GF-D8 (cell line): ENCODE data around the gene IST1.
"Not testable (repeated sequence)": the region's sequence is repeated elsewhere in the genome, so short reads cannot be mapped to it uniquely, and the experiment has no call there.

ENCODE experiments used
- DNase-seq: peaks from one replicate; lab custom pipeline; 2025; lab: John Stamatoyannopoulos, UW

The IST1 gene

DNA sequence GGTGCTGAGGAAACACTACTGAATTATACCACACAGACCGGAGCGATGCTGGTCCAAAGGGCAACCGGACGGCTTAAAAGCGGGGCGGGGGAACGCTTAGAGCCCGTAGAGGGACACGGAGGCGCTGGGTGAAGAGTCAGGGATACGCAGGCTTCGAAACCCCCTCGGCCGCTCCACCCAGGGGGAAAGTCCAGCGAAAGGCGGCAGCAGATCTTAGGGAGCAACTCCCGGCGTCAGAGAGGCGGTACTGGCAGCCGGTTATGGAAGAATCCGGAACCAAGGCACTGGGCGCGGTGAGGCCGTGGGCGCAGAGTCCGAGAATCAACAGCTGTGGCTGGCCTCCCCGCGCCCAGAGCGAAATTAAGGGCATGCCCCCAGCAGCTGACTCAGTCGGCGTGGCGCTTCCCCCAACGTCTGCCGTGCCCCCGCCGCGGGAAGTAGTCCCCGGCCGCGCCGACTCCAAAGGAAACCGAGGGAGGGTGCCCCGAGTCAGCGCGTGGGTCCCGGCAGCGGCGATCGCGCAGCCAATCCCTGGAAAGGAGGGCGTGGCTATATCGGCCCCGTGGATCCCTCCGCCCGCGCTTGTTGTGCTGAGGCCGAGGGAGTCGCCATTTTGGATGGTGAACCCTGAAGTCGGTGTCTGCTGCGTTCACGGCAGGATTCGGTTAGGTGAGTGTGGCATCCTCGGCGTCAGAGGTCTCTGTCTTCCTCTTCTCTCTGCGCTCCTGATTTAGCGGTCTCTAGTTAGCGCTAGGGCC is at the start of gene IST1:
Gene IST1 (plus strand): TSS at position 611 of the 758 bp plus-strand sequence. CDS start 20,110 bp downstream, outside the sequence.
- peak; percentile 85 for DNase-seq

DNA sequence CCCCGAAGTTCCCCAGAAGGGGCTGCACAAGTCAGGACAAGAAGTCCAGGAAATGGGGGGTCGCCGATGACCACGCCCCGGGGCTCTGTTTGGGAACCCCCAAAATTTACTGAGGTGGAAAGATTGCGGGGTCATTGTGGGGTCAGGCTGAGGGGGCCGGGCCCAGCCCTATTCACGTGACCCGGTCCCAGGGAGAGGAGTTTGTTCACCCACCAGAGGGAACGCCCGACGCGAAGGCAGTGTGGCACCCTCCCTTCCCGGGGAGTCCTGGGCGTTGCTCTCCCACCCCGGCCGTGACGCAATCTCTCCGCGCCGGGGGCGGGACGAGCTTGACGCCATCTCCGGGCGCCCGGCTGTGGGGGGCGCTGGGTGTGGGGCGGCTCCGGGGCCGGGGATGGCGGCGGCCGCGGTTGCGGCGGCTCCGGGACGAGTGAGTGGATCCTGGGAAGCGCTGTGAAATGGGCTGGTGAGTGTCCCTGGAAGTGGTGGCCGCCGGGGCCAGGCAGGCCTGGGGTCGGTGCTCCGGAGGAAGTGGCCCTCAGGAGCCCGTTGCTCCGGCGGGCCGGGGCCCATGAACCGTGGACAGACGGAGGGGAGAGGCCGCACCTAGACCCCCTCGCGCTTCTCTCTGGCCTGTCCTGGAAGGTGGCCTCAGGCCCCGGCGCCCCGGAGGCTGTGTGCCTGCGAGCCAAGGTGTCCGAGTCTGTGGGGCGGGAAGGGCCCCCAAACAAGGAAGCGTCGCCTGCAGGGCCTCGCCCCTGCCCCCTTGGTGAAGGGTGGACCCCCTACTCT is 49.5 kb upstream of the IST1 start, which contains the start of gene ATXN1L:
Gene ATXN1L (plus strand): TSS at position 338 of the 792 bp plus-strand sequence. CDS start 3,765 bp downstream, outside the sequence.
- DNase-seq, result peak; percentile 68

DNA sequence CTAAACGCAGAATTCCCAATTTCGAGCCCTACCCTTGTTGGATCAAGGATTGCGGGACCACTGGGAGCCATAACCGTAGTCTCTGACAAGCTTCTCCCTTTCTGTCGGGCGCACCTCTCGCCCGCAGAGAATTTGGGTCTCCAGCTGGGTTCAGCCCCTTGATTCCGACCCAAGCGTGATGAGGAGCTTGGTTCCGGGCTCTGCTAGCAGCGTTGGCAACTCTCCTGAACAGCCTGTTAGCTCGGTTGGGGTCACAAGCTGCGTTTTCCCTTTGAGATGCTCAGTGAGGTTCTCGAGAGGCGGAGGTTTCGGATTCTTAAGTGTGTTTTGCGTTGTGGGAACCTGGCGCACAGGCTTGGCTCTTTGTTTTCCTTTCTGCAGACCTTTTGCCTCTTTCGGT is 48.9 kb upstream of the IST1 start:
- DNase-seq, result no peak

DNA sequence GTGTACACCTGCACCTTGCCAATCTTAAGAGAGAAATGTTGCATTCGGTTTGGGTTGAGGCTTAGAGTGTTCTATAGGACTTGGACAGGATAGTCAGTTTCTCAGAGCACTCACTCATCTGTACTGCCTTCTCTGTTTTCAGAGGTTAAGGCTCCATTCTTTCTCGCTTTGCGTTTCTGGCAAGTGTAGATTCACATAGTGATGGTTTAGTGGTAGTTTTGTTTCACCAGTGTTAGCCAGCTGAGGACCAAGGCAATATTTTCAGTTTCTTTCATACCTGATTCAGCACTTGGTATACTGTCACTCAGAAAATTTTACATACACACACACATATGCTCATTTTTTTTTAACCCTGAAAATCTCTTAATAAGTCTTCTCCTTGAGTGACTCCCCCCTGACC is 48.2 kb upstream of the IST1 start:
- DNase-seq, result no peak

DNA sequence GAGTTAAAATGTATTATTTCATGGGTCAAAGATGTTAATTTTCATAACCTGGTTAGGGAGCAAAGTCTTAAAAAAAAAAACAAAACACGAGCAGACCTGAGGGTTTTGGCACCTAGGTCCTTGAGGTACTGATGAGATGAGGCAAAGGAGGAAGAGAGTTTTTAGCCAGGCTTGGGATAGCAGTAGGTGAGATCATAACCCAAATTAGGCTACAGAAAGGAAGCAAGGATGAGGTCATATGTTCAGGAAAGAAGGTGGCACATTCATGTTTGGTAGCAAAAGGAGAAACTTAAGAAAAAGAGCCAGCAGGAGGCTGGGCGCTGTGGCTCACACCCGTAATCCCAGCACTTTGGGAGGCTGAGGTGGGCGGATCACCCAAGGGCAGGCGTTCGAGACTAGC is 46.7 kb upstream of the IST1 start:
- DNase-seq, result no peak

DNA sequence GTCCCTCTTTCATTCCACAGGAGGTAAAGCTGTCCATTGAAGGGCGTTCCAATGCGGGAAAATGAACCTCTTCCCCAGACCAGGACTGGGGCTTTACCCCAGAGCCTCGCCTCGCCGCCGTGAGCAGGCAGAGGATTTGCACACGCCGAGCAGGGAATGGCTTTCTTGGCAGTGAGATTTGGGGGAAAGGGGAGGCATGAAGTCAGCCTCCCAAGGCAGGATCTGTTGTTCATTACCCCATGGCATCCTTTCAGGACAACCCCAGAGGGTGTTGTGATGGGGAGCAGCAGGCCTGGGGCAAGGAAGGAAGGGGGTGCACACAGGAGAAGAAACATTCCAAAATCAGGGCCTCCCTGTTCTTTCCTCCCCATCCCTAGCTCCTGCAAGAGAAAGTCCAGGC is 43.6 kb upstream of the IST1 start:
- no peak for DNase-seq

DNA sequence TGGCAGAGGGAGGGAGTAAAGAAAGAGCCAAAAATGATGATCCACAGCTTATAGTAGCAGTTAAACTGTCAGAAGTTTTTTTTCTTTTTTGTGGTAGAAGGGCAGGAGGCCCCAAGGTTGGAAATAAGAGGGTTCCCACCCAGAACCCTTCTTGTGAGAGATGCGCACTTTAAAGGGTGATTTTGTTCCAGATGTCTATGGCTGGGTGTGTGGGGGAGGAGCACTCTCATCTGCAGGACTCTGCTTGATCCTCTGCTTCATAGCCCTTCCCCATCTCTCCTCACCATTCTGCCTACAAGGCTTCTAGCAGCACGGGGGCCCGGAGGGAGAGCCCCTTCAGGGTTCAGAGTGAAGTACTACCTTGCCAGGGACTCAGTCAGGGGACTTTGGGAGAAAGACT is 43.2 kb upstream of the IST1 start:
- DNase-seq, result no peak

DNA sequence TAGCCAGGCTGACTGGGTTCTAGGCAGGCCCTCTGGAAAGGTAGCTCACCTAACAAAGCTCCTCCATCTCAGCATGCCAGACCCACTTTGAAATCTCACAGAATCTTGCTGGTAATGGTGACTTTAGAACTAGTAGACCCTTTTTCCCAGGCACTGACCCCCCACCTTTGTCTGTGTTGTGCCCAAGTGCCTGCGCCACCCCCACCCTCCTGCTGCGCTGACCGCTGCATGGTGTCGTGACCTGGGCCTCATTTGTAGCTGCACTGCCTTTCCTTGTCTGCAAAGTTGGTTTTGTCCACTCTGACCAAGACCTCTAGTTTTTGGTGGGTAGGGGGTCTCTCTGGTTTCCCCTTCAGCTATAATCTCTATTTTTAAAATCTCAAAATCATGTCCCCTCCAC is 42.8 kb upstream of the IST1 start:
- no peak for DNase-seq

DNA sequence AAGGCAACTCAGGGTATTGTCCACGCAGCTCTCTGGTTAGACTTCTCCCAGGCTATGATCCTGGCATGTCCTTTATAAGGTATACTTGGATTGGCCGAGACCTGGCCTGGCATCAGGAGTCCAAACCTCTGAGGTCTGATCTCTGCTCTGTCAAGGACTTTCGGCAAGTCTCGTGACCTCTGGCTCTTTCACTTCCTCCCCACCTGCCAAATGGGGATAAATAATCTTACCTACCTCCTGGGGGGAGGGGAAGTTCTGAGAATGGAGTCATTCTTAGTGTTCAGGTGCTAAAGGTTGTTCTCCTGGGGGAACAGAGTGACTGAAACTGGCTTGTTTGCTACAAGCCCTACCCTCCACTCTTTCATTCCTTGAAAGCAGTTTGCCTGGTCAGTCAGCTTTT is 41.9 kb upstream of the IST1 start:
- no peak for DNase-seq

DNA sequence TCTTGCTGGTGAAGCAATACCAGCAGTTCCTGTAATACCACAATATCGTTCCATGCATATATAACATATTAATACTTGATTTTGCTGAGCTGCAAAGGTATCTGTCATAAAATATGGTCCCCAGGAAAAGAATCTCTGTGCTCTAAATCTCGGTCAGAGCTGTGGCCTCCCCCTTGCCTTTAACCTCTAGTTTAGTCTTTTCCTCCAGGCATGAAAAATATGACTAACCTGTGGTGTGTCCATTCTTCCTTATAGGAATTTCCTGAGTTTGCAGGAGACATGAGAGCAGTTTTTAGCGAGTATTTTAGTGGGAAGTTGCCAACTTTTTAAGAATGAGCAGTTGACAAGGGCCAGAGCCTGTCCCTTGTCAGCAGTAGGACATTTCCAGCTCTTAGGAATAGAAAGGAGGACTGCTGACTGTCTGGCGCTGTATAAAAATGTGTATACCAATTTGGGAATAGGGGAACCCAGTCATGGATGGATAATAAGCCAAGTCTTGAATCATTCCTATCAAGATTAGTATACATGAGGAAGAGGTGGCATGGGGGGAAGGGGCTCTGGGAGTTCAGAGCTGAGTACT is 40.9 kb upstream of the IST1 start:
- no peak for DNase-seq

DNA sequence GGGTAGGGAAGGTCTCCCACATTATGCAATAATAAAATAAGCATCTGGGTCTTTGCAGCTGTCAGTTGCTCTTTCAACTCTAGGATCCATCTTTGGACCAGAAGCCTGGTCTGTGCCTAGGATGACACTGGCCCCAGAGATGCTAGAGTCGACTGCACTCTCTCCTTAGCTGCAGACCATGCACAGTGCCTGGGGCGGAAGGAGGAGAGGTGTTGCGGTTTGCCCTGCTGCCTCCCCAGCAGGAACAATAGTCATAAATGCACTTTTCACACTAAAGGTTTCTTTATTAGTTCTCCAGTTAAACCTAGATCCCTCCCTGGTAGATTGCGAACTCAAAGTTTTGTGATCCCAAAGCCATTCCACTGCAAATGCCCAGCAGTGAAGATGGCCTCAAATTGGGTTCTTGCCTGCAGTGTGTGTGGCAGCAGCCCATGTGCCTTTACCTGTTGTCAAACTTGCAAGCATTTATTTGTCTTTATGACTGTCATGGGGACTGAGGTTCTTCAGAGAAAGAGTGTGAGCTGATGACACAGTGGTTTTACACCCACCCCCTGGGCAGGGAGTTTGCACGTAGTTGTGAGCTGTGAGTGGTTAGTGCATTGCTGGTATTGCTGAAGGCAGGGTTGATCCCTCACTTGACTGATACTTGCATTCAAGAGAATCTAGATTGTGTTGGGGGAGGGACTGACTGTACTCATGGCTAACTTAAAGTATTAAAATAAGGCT is 39.2 kb upstream of the IST1 start:
- no peak for DNase-seq

DNA sequence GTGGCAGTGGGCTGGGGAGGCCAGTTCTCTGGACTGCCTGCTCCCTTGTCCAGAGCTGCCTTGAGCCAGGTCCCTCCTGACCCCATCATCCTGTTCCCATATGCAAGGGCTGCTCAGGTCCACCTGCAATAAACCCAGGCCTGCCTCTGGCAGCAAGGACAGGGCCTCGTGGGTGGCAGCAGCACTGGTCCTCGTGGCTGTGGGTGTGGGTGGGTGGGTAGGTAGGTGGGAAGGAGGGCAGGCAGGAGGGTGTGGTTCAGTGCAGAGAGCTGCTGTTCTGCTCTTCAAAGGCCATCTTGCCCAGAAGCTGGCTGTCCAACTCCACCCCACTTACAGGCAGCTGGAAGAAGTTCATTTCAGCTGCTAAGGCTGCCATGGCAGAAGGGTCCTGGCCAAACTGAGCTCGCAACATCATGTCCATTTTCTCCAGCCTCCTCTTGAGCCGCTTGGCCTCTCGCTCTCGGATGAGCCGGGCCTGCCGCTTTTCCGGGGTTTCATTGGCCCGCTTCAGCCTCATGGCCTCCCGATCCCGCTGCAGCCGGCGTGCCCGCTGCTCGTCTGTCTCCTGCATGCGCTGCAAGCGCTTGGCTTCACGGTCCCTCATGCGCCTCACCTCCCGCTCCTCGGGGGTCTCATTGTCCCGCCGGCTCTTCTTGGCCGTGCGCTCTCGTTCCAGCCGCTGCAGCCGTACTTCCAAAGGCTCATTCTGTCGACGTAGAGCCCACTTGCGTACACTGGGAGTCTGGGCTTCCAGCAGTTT is 35.4 kb upstream of the IST1 start:
- no peak for DNase-seq

DNA sequence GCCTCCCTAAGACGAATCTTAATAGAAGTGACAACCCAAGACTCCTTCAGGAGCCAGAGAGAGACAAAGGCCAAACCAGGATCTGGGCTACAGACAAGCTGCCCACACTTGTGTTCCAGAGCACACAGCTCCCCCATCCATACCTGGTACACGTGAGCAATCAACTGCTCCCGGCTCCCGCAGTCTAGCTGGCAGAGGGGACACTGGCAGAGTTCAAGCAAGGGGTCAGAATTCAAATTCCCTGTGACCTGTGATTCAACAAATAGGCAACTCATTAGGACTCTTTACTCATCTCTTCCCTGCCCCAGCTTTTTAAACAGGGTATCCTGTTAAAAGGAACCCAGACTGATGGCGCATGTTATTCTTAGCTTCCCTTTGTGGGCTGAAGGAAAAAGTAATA is 31.3 kb upstream of the IST1 start:
- DNase-seq, result no peak

DNA sequence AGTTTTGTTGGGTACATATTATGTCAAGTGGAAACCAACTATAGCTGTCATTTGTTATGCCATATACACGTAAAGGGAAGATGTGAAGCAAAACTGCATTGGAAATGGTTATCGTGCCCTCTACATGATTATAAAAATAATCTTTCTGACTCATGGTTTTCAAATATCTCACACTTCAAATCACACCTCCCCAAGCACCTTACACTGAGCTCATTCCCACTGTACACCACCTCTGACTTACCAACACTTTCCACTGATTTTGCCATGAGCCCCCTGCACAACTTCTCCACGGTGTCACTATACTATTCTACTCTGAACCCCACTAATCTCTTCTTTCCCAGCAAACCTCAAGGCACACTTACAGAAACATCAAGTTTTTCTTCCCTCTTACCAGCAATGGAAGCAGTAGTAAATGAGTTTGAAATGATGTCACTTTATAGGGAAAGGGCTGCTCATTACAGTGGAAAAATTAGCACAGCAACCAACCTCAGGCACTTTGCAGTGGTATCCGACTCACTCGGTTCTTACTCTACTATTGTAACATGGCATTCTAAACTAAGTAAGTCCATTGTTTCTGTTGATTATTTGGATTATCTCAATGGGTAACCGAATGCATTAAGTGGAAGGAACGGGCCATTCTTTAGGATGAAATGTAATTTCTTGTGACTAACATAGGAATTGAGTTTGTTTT is 30.0 kb upstream of the IST1 start:
- no peak for DNase-seq

DNA sequence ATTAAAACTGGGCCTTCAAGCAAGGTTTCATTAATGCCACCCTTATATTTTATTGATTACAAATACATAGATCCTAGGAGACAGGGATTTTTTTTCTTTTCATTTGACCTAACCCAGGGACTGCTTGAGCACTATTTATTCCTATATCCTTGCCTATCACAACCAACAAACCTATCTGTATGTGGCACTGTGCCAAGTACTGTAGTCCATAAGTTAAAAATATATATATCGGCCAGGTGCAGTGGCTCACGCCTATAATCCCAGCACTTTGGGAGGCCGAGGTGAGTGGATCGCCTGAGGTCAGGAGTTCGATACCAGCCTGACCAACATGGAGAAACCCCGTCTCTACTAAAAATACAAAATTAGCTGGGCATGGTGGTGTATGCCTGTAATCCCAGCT is 28.2 kb upstream of the IST1 start:
- DNase-seq, result not testable (repeated sequence)

DNA sequence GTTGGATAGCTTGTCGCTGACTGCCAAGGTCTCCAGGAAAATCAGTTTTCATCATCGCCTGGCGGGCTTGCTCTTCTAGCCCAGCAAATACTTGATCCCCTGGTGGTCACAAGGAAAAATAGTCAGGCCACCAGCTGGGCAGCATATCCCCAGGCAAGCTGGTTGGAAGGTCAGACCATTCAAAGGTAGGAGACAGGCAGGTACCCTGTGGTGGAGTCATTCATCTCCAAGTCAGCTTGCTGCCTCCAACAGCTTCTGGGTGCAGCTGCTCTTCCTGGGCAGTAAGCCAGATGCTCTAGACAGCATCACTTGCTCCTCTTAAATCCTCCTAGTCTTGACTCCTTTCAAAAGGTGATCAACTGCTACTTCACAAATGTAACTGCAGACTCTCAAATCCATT is 27.4 kb upstream of the IST1 start:
- no peak for DNase-seq

DNA sequence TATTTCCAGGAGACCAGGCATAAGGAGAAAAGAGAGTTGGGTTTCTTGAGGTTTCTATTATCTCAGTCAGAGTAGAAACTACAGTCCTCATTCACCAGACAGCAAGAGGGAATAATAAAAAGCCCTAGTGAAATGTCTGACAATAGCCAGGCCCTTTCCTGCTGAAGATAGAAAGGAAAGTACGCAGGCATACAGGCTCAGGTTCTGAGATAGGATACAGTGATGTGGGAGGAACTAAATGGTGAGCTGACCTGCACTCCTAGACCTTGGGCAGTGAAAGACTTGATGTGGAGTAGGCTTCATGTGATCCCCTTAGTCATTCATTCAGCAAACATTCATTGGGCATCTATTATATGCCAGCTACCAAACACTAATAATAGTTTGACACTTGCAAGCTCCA is 26.2 kb upstream of the IST1 start:
- DNase-seq, result no peak

DNA sequence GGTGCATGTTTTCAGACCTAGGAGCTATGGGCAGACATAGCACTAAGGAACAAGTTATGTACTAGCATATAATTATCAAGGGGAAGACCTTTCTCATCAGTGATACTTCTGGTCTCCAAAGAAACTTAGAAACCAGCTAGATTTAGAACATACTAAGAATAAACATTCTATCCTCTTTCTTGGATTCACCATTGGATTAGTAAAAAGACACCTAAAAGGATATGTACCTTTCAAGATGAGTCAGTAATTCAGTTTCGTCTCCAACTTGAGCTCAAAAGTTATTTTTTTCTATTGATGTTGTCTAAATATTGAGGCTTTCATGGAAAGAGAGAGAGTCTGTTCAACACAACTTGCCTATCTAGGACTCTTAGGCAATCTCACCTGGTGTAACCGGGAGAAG is 24.5 kb upstream of the IST1 start:
- DNase-seq, result no peak

DNA sequence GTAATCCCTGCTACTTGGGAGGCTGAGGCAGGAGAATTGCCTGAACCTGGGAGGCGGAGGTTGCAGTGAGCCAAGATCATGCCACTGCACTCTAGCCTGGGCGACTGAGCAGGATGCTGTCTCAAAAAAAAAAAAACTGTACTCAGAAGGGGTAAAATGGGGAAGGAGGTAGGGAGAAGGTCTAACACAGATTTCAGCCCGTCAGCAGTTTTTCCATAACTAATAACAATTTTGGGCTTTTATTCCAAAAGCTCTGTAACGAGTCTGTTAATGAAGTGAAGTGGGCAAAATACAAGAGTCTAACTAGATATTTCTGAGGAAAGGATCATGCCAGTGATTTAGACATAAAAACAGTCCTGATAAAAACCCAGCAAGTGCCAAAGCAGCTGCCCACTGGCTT is 22.1 kb upstream of the IST1 start:
- no peak for DNase-seq

DNA sequence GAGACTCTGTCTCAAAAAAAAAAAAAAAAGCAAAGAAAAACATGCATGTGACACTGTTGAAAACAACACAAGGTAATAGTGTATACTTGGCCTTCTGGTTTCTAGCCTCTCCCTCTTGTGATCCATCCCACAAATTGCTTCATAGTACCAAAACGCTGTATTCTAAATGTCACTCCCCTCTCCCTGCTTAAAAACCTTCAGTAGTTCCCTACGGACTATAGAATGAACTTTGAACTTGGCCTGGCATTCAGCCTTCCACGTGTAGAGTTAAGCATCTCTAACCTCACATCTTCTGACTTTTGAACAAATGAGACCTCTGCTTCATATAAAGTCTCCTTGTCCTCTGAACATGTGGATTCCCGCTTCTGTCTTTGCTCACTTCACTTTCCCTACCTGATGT is 16.4 kb upstream of the IST1 start:
- no peak for DNase-seq

DNA sequence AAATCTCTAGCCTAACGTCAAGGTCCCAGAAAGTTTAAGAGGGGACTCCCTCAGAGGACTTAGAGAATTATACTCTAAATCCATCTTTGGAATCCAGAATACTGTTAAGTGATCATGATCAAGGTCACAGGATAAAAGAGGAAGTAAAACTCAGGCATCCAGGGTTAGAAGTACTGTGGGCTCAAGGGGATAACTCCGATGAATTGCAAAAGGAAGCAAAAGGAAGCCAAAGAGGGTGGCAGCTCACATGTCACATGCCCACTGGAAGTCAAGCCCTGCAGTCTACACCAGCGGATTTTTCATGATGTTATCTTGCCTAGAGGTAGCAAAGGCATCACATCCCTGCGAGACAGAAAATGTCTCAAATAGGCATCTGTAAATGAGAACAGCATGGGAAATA is 15.2 kb upstream of the IST1 start:
- peak; percentile 85 for DNase-seq
